HepG2 (cell line): Measurements from ENCODE around the gene NEAT1. TPM values are rescaled to one million over a fixed set of nuclear protein-coding genes. Genes with fewer than 3 reads are reported as not detected.
A peak's percentile ranks its signal among the peaks of the same experiment; 100 is the strongest.

ENCODE experiments used
- CREM ChIP-seq, 2 experiments: sonication (generic) in 1 of 2; formaldehyde crosslinking in 1 of 2; IDR thresholded peaks; 2 replicates each; pipeline versions ENCODE4 v1.4.0 to v1.6.1; 2016 to 2020; ENCODE audit warnings: antibody characterized with exemption in 1 of 2, mild to moderate bottlenecking in 1 of 2, missing genetic modification reagents in 1 of 2
- NONO ChIP-seq, 2 experiments: fragments of 450-650 bp in 1 of 2; sonication (generic) in 1 of 2; formaldehyde crosslinking in 1 of 2; IDR thresholded peaks in 1 of 2; conservative IDR thresholded peaks in 1 of 2; 2 replicates each; pipeline versions ENCODE4 v1.6.1 to v1.8.0; 2017 to 2022; ENCODE audit warnings: mild to moderate bottlenecking in 1 of 2, missing genetic modification reagents in 1 of 2, moderate library complexity in 1 of 2
- SAP130 ChIP-seq: IDR thresholded peaks from 2 replicates; pipeline ENCODE4 v1.6.1; 2016; ENCODE audit warnings: low read depth
- SOX6 ChIP-seq, 2 experiments: fragments of 450-650 bp in 1 of 2; sonication (generic) in 1 of 2; formaldehyde crosslinking in 1 of 2; IDR thresholded peaks; 2 replicates each; pipeline versions ENCODE4 v1.4.0 to v1.6.1; 2017 to 2020; ENCODE audit warnings: antibody characterized with exemption in 1 of 2, mild to moderate bottlenecking in 1 of 2, missing genetic modification reagents in 1 of 2
- ZFP36L1 ChIP-seq: sonication (generic); formaldehyde crosslinking; IDR thresholded peaks from 2 replicates; pipeline ENCODE4 v1.8.0; 2022; ENCODE audit warnings: mild to moderate bottlenecking, missing genetic modification reagents, moderate library complexity
- ZNF101 ChIP-seq: sonication (generic); formaldehyde crosslinking; IDR thresholded peaks from 2 replicates; pipeline ENCODE4 v1.4.0; 2020; ENCODE audit warnings: mild to moderate bottlenecking, low read depth, missing genetic modification reagents, borderline replicate concordance
- ZNF251 ChIP-seq: sonication (generic); formaldehyde crosslinking; IDR thresholded peaks from 2 replicates; pipeline ENCODE4 v1.9.0; 2021; ENCODE audit warnings: mild to moderate bottlenecking, missing genetic modification reagents
- ZNF253 ChIP-seq: sonication (generic); formaldehyde crosslinking; IDR thresholded peaks from 2 replicates; pipeline ENCODE4 v1.8.0; 2022; ENCODE audit warnings: mild to moderate bottlenecking, missing genetic modification reagents, borderline replicate concordance
- ZNF263 ChIP-seq: sonication (generic); formaldehyde crosslinking; IDR thresholded peaks from 2 replicates; pipeline ENCODE4 v1.4.0; 2020; ENCODE audit warnings: missing genetic modification reagents
- ZNF326 ChIP-seq: sonication (generic); formaldehyde crosslinking; IDR thresholded peaks from 2 replicates; pipeline ENCODE4 v1.4.0; 2020; ENCODE audit warnings: missing genetic modification reagents, borderline replicate concordance
- ZNF839 ChIP-seq: sonication (generic); formaldehyde crosslinking; IDR thresholded peaks from 2 replicates; pipeline ENCODE4 v1.4.0; 2020; ENCODE audit warnings: missing genetic modification reagents, mild to moderate bottlenecking, borderline replicate concordance
- polyA plus RNA-seq, 8 experiments: library from polyadenylated mRNA; depleted of rRNA in 3 of 8; stranded (reverse) in 7 of 8; unstranded in 1 of 8; fragments of >200 nt; fragmentation: Illumina TruSeq in 4 of 8; extraction: Trizol in 4 of 8; gene quantifications; 2 replicates each; pipeline versions ENCODE4 v1.2.1 to v1.2.3, GENCODE V29; 2011 to 2016; ENCODE audit warnings: low read depth in 4 of 8, missing spikeins in 1 of 8, mixed read lengths in 1 of 8; ENCODE audit not compliant: insufficient read depth in 1 of 8
- total RNA-seq, 5 experiments: library from RNA; depleted of rRNA; stranded (reverse); fragments of >200 nt; fragmentation: Illumina TruSeq; extraction: Trizol; gene quantifications; 2 replicates each; pipeline ENCODE4 v1.2.3, GENCODE V29; 2016; ENCODE audit warnings: low read depth in 1 of 5
- TF ChIP-seq, protein P1 (sequence below): sonication (generic); formaldehyde crosslinking; IDR thresholded peaks from 2 replicates; pipeline ENCODE4 v1.4.0; 2020; ENCODE audit warnings: mild to moderate bottlenecking, missing genetic modification reagents, borderline replicate concordance
- TF ChIP-seq, protein P2 (sequence below): sonication (generic); formaldehyde crosslinking; conservative IDR thresholded peaks from 2 replicates; pipeline ENCODE4 v1.4.0; 2020; ENCODE audit warnings: missing genetic modification reagents
- TF ChIP-seq, protein P3 (sequence below), 2 experiments: sonication (generic) in 1 of 2; formaldehyde crosslinking in 1 of 2; IDR thresholded peaks; 2 replicates each; pipeline versions ENCODE4 v1.4.0 to v1.6.1; 2016 to 2020; ENCODE audit warnings: borderline replicate concordance in 1 of 2, low read depth in 1 of 2, mild to moderate bottlenecking in 1 of 2, missing genetic modification reagents in 1 of 2
- TF ChIP-seq, protein P4 (sequence below): sonication (generic); formaldehyde crosslinking; IDR thresholded peaks from 2 replicates; pipeline ENCODE4 v1.4.0; 2020; ENCODE audit warnings: mild to moderate bottlenecking, missing genetic modification reagents
- TF ChIP-seq, protein P5 (sequence below): sonication (generic); formaldehyde crosslinking; IDR thresholded peaks from 2 replicates; pipeline ENCODE4 v1.5.1; 2020; ENCODE audit warnings: mild to moderate bottlenecking, missing genetic modification reagents, moderate library complexity

NEAT1 gene
- total and polyA plus RNA-seq, 2 of the 13 experiments (the other 11 are each of a cell fraction or from before 2014, with no cell fraction given): 20.5 to 41.2 TPM

DNA sequence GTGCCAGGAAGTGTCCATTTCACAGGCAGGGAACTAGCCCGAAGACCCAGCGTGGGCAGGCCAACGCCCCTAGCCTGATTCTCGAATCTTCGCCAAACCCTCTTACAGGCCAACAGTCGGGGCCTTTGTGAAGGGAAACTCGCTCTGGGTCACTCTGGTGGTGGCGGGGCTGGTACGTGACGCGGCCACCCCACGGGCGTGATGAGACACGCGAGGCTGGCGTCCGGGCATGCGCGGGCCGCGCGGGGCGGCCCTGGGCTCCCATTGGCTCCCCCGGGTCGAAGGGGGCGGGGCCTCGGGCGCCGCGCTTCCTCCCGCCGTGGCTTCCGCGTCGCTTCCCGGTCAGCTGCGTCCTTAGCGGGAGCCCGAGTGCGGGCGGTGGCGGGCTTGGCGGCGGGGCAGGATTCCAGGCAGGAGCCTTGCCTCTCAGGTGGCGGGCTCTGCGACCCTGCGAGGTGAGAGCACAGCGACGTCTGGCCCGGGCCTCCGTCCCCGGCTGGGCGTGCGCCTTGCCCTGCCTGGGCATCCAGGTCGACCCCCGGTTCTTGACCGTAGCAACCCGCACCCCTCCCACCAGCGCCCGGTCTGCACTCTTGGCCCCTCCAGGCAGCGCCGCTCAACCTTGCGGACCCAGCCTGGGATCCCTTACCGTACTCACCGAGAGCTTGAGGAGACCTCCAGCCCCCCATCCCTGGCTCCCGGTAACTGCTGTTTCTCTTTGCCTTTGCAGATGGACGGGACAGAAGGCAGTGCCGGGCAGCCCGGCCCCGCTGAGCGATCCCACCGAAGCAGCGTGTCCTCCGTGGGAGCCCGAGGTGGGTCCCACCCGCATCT lies 36.1 kb upstream of the NEAT1 start, which contains the start of gene FRMD8 (continued):
- TF ChIP-seq ZNF839 (CRISPR knock-in tag): 0 out of 2 replicates have a peak, but pooled peaks have one; percentile 28
- no peak for TF ChIP-seq NONO (IDR thresholded peaks at IDR 0.05)
- TF ChIP-seq NONO (CRISPR knock-in tag; conservative IDR thresholded peaks at IDR 0.05): no peak
- no peak for TF ChIP-seq SOX6 (IDR thresholded peaks at IDR 0.05)
- peak; percentile 56 for TF ChIP-seq SOX6 (CRISPR knock-in tag; IDR thresholded peaks at IDR 0.05)
- peak; percentile 93 for TF ChIP-seq SAP130 (CRISPR knock-in tag)
- TF ChIP-seq ZNF326: no peak
- TF ChIP-seq, protein P1, sequence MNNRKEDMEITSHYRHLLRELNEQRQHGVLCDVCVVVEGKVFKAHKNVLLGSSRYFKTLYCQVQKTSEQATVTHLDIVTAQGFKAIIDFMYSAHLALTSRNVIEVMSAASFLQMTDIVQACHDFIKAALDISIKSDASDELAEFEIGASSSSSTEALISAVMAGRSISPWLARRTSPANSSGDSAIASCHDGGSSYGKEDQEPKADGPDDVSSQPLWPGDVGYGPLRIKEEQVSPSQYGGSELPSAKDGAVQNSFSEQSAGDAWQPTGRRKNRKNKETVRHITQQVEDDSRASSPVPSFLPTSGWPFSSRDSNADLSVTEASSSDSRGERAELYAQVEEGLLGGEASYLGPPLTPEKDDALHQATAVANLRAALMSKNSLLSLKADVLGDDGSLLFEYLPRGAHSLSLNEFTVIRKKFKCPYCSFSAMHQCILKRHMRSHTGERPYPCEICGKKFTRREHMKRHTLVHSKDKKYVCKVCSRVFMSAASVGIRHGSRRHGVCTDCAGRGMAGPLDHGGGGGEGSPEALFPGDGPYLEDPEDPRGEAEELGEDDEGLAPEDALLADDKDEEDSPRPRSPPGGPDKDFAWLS: peak; percentile 96; the same call in 1 of the 2 replicates
- TF ChIP-seq, protein P2, sequence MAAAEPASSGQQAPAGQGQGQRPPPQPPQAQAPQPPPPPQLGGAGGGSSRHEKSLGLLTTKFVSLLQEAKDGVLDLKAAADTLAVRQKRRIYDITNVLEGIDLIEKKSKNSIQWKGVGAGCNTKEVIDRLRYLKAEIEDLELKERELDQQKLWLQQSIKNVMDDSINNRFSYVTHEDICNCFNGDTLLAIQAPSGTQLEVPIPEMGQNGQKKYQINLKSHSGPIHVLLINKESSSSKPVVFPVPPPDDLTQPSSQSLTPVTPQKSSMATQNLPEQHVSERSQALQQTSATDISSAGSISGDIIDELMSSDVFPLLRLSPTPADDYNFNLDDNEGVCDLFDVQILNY (CRISPR knock-in tag): 0 out of 2 replicates have a peak, but pooled peaks have one; percentile 43
- TF ChIP-seq, protein P3, sequence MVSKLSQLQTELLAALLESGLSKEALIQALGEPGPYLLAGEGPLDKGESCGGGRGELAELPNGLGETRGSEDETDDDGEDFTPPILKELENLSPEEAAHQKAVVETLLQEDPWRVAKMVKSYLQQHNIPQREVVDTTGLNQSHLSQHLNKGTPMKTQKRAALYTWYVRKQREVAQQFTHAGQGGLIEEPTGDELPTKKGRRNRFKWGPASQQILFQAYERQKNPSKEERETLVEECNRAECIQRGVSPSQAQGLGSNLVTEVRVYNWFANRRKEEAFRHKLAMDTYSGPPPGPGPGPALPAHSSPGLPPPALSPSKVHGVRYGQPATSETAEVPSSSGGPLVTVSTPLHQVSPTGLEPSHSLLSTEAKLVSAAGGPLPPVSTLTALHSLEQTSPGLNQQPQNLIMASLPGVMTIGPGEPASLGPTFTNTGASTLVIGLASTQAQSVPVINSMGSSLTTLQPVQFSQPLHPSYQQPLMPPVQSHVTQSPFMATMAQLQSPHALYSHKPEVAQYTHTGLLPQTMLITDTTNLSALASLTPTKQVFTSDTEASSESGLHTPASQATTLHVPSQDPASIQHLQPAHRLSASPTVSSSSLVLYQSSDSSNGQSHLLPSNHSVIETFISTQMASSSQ (IDR thresholded peaks at IDR 0.05; ENCODE audit: low read depth): no peak
- TF ChIP-seq, protein P3 (CRISPR knock-in tag; IDR thresholded peaks at IDR 0.05; ENCODE audit: borderline replicate concordance): peak; percentile 57; the same call in 1 of the 2 replicates
- TF ChIP-seq ZNF251 (CRISPR knock-in tag): no peak
- TF ChIP-seq, protein P4, sequence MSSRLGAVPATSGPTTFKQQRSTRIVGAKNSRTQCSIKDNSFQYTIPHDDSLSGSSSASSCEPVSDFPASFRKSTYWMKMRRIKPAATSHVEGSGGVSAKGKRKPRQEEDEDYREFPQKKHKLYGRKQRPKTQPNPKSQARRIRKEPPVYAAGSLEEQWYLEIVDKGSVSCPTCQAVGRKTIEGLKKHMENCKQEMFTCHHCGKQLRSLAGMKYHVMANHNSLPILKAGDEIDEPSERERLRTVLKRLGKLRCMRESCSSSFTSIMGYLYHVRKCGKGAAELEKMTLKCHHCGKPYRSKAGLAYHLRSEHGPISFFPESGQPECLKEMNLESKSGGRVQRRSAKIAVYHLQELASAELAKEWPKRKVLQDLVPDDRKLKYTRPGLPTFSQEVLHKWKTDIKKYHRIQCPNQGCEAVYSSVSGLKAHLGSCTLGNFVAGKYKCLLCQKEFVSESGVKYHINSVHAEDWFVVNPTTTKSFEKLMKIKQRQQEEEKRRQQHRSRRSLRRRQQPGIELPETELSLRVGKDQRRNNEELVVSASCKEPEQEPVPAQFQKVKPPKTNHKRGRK (CRISPR knock-in tag): no peak
- TF ChIP-seq CREM (IDR thresholded peaks at IDR 0.05): no peak
- TF ChIP-seq CREM (CRISPR knock-in tag; IDR thresholded peaks at IDR 0.05): no peak
- no peak for TF ChIP-seq ZFP36L1 (CRISPR knock-in tag)
- 0 out of 2 replicates have a peak, but pooled peaks have one; percentile 44 for TF ChIP-seq ZNF101 (CRISPR knock-in tag)
- no peak for TF ChIP-seq ZNF253 (CRISPR knock-in tag)
- no peak for TF ChIP-seq ZNF263 (CRISPR knock-in tag)
- TF ChIP-seq, protein P5, sequence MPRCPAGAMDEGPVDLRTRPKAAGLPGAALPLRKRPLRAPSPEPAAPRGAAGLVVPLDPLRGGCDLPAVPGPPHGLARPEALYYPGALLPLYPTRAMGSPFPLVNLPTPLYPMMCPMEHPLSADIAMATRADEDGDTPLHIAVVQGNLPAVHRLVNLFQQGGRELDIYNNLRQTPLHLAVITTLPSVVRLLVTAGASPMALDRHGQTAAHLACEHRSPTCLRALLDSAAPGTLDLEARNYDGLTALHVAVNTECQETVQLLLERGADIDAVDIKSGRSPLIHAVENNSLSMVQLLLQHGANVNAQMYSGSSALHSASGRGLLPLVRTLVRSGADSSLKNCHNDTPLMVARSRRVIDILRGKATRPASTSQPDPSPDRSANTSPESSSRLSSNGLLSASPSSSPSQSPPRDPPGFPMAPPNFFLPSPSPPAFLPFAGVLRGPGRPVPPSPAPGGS: no peak; the same call in 1 of the 2 replicates
